Fibroblast of skin of left biceps (primary cell): ENCODE data around the gene UQCRQ.

Source experiments
- DNase-seq, 2 experiments: peaks; one replicate each; pipeline ENCODE4 v3.0.0-alpha.2; 2013; ENCODE audit warnings: low read depth in 2 of 2

Gene UQCRQ

GRCh38 chr5:132870801-132871200, 4.4 kb downstream of the UQCRQ start:
- no peak for DNase-seq

- DNase-seq = no peak
Measured at GRCh38 chr5:132871459-132872284, 5.2 kb downstream of the UQCRQ start.

GRCh38 chr5:132872788-132873118, 6.3 kb downstream of the UQCRQ start:
- no peak for DNase-seq

- no peak for DNase-seq
Measured at GRCh38 chr5:132873119-132873929, 6.9 kb downstream of the UQCRQ start, which contains the start of gene LEAP2. LEAP2 (plus strand) TSS chr5:132873668; CDS start chr5:132873695, 27 bp downstream.

GRCh38 chr5:132873930-132874271, 7.5 kb downstream of the UQCRQ start:
- no peak for DNase-seq

GRCh38 chr5:132876020-132876759, 9.7 kb downstream of the UQCRQ start:
- no peak for DNase-seq

GRCh38 chr5:132877466-132877865, 11.0 kb downstream of the UQCRQ start:
- no peak for DNase-seq

GRCh38 chr5:132877938-132878337, 11.5 kb downstream of the UQCRQ start:
- DNase-seq = no peak

- peak; percentile 13 to 17 for DNase-seq
Measured at GRCh38 chr5:132883261-132883834, 16.9 kb downstream of the UQCRQ start.

GRCh38 chr5:132884548-132884947, 18.1 kb downstream of the UQCRQ start:
- no peak for DNase-seq

GRCh38 chr5:132886064-132886823, 19.8 kb downstream of the UQCRQ start:
- no peak for DNase-seq

GRCh38 chr5:132887283-132887682, 20.8 kb downstream of the UQCRQ start:
- DNase-seq = no peak

GRCh38 chr5:132889501-132889900, 23.1 kb downstream of the UQCRQ start:
- DNase-seq = no peak

- DNase-seq = no peak
Measured at GRCh38 chr5:132890817-132891216, 24.4 kb downstream of the UQCRQ start.

- DNase-seq = no peak
Measured at GRCh38 chr5:132895719-132896305, 29.4 kb downstream of the UQCRQ start.

- DNase-seq = no peak
Measured at GRCh38 chr5:132896685-132897084, 30.2 kb downstream of the UQCRQ start.

GRCh38 chr5:132898094-132898493, 31.7 kb downstream of the UQCRQ start:
- DNase-seq = no peak

GRCh38 chr5:132901036-132901435, 34.6 kb downstream of the UQCRQ start:
- DNase-seq = no peak

- DNase-seq = no peak
Measured at GRCh38 chr5:132901730-132902129, 35.3 kb downstream of the UQCRQ start.

GRCh38 chr5:132905938-132906337, 39.5 kb downstream of the UQCRQ start:
- DNase-seq = no peak

- no peak for DNase-seq
Measured at GRCh38 chr5:132907161-132907560, 40.7 kb downstream of the UQCRQ start.
